Brain microvascular endothelial cell (primary cell): ENCODE results near the gene TMA7.
A peak's percentile ranks its signal among the peaks of the same experiment; 100 is the strongest.

ENCODE experiments used
- DNase-seq: peaks from one replicate; pipeline ENCODE4 v3.0.0-alpha.2; 2020
- H3K27ac ChIP-seq: fragments of 250-450 bp; sonication (Bioruptor Pico); 2 replicates; pipeline ENCODE4 v1.5.1; 2020; ENCODE audit warnings: mild to moderate bottlenecking, moderate library complexity
- H3K27me3 ChIP-seq: fragments of 250-450 bp; sonication (Bioruptor Pico); replicated peaks from 2 replicates; pipeline ENCODE4 v1.5.1; 2020; ENCODE audit warnings: mild to moderate bottlenecking
- H3K36me3 ChIP-seq: fragments of 250-450 bp; sonication (Bioruptor Pico); replicated peaks from 2 replicates; pipeline ENCODE4 v1.5.1; 2020; ENCODE audit warnings: mild to moderate bottlenecking
- H3K4me3 ChIP-seq: 2 replicates; pipeline ENCODE4 v1.5.1; 2011; ENCODE audit warnings: low read depth, mild to moderate bottlenecking, control low read depth, low read length, moderate library complexity
- CTCF ChIP-seq: IDR thresholded peaks from 2 replicates; pipeline ENCODE4 v1.5.1; 2011; ENCODE audit warnings: low read depth, mild to moderate bottlenecking, moderate library complexity, low read length, control low read depth, inconsistent platforms; ENCODE audit errors: missing control alignments
- in situ Hi-C: cut with HindIII; loops from 2 replicates; pipeline ENCODE4 v1.10.0; 2017; ENCODE audit warnings: low sequenced_read_pairs, low pct_ligation_motif_present

The TMA7 gene

DNA sequence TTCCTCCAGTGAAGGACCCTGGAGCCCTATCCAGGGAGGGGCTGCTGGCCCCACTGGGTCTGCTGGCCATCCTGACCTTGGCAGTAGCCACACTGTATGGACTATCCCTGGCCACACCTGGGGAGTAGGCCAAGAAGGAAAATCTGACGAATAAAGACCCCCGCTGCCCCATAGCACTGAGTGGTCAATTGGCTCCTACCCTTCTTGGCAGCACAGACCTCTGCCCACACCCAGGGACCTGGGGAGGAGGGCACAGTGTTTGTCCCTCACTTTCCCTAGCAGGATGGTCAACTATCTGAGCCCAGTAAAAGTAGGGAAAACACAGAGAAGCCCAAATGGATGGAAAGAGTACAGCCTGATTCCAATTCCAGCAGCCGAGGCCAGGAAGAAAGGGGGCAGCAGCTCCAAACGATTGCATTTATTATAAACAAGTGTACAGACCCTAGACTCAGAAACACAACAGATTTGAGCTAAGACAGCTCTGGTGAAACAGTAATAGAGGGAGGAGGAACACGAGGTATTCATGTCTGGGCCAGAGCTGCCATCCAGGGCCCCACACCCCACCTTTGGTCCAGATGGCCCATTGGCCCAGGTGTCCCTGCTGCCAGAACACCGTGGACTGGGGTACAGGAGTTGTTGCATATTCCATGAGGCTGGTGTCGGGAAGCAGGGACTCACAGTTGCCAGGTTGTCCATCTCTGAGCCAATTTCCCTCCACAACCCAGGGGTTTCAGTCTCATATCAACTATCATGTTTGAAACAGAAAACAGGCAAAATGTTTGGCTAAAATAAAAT is 27.6 kb downstream of the TMA7 start:
- no peak for DNase-seq
- Histone ChIP-seq H3K27me3 (no peaks in the 10 kb centered on the region), H3K36me3 (peaks cover 30% of the 10 kb centered on the region), H3K27ac (no peak overlapping the region), H3K4me3 (no peak overlapping the region)
- TF ChIP-seq CTCF: no peak
- in situ Hi-C loops: no loop called here

GRCh38 chr3:48468329-48468731 is 28.3 kb downstream of the TMA7 start:
- in situ Hi-C loops: no loop called here
- Histone ChIP-seq H3K4me3 (no peak overlapping the region), H3K36me3 (peaks cover 30% of the 10 kb centered on the region), H3K27me3 (no peaks in the 10 kb centered on the region), H3K27ac (no peak overlapping the region)
- DNase-seq: no peak
- no peak for TF ChIP-seq CTCF

DNA sequence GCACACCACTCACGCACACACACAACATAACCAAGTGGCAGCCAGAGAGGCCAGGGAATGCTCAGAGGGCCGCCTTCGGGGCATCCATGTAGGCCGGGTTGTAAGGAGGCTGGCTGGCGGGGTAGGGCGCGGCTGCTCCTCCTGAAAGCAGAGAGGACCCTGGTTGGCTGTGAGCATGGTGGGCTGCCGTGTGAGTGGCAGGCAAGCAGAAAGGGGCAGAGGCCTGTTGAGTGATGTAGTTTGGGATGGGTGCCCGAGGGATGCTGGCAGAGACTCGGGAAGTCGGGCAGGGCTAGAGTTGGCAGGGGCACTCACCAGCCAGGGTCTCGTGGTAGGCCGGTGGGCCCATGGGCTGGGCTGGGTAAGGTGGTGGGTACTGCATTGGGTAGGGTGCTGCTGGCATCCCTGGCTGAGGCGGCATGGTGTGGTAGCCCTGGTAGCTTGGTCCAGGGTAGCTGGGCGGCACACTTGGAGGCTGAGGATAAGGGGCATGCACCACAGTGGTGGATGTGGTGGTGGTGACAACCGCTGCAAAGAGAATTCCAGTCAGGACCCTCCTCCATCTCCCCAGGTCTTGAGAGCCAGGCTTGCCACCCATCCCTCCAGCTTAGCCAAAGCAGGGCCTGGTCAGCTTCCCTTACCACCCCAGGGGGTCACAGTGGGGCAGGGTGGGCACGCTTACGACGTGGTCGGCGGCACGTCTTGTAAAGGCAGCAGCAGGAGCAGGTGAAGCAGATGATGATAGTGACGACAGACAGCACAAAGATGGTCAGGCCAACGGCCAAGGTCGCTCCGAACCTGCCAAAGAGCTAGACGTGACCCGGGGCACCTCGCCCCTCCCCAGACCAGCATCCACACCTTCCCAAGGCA is 29.2 kb downstream of the TMA7 start:
- Histone ChIP-seq H3K27me3 (no peaks in the 10 kb centered on the region), H3K4me3 (no peak overlapping the region), H3K27ac (no peak overlapping the region), H3K36me3 (peaks cover 30% of the 10 kb centered on the region)
- TF ChIP-seq CTCF: no peak
- no peak for DNase-seq
- in situ Hi-C loops: no loop called here

DNA sequence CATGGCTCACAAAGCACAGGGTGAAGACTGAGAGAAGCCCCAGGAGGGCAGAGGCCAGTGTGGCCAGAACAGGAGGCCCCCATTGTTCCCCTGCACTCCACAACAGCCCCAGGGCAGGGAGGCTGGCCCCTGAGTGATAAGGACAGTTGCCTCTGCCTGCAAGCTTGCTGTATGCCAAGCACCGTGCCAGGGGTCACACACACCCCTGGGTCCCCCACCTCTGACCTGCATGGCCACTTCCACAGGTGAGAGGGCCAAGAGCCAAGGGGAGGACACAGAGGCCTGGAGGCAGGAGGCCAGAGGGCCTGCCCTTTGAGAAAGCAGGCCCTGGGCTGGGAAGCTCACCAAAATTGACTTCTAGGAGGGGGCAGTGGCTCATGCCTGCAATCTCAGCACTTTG is 30.2 kb downstream of the TMA7 start:
- no peaks in the 10 kb centered on the region for H3K27me3 ChIP-seq
- peaks cover 30% of the 10 kb centered on the region for H3K36me3 ChIP-seq
- no peak overlapping the region for H3K27ac ChIP-seq
- DNase-seq: no peak
- H3K4me3 ChIP-seq: no peak overlapping the region
- no peak for TF ChIP-seq CTCF
- in situ Hi-C loops: no loop called here

DNA sequence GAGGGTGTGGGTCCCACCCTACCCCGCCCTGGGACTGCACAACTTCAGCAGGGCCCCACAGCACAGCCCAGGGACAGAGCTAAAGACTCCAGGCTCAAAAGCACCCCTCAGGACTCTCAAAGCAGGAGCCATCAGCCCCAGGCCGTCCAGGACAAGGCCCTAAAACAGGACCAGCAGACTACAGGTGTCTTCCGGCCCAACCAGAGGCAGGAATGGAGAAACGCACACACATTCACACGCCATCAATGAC is 32.5 kb downstream of the TMA7 start:
- peak overlapping the region; percentile 90 for H3K4me3 ChIP-seq
- H3K27ac ChIP-seq: peak overlapping the region; percentile 88
- H3K36me3 ChIP-seq: peaks cover 20% of the 10 kb centered on the region
- TF ChIP-seq CTCF: peak; percentile 25
- H3K27me3 ChIP-seq: no peaks in the 10 kb centered on the region
- in situ Hi-C loops: no loop called here
- DNase-seq: no peak
